SJCRH30 (cell line): Measurements from ENCODE around the gene PIGT. TPM values are rescaled to one million over a fixed set of nuclear protein-coding genes. Genes with fewer than 3 reads are reported as not detected.

Experiments
- DNase-seq, 2 experiments: peaks; one replicate each; pipeline ENCODE4 v3.0.0-alpha.2; 2015 to 2020
- H3K27ac ChIP-seq: fragments of 250-450 bp; sonication (Bioruptor Pico); 2 replicates; pipeline ENCODE4 v1.5.1; 2020; ENCODE audit warnings: mild to moderate bottlenecking, moderate library complexity
- H3K27me3 ChIP-seq: fragments of 250-450 bp; sonication (Bioruptor Pico); 2 replicates; pipeline ENCODE4 v1.5.1; 2020; ENCODE audit warnings: mild to moderate bottlenecking, moderate library complexity
- H3K36me3 ChIP-seq: fragments of 250-450 bp; sonication (Bioruptor Pico); 2 replicates; pipeline ENCODE4 v1.5.1; 2020; ENCODE audit warnings: mild to moderate bottlenecking, moderate library complexity
- H3K4me1 ChIP-seq: fragments of 250-450 bp; sonication (Bioruptor Pico); 2 replicates; pipeline ENCODE4 v1.5.1; 2020; ENCODE audit warnings: mild to moderate bottlenecking, moderate library complexity
- H3K4me3 ChIP-seq: fragments of 250-450 bp; sonication (Bioruptor Pico); 2 replicates; pipeline ENCODE4 v1.5.1; 2020; ENCODE audit warnings: mild to moderate bottlenecking, moderate library complexity
- H3K9me3 ChIP-seq: fragments of 250-450 bp; sonication (Bioruptor Pico); replicated peaks from 2 replicates; pipeline ENCODE4 v1.5.1; 2020; ENCODE audit warnings: mild to moderate bottlenecking, moderate library complexity
- total RNA-seq: library from RNA; depleted of rRNA; stranded (reverse); fragments of >200 nt; shearing (Covaris generic); gene quantifications from 2 replicates; pipeline ENCODE4 v1.2.3, GENCODE V29; 2014

PIGT gene
- total RNA-seq, 1 experiment from 2014 or later, result 110 TPM

GRCh38 chr20:45427236-45428149, 11.6 kb downstream of the PIGT start:
- H3K36me3 ChIP-seq, result peaks cover 26% of the 10 kb centered on the region
- no peak for DNase-seq
- H3K9me3 ChIP-seq, result no peaks in the 10 kb centered on the region
- H3K4me3 ChIP-seq, result no peak overlapping the region
- 0 out of 2 replicates have a peak, but pooled peaks cover 2% of the 10 kb centered on the region for H3K4me1 ChIP-seq
- no peak overlapping the region for H3K27ac ChIP-seq
- H3K27me3 ChIP-seq, result no peaks in the 10 kb centered on the region

GRCh38 chr20:45429618-45430017, 13.7 kb downstream of the PIGT start:
- no peaks in the 10 kb centered on the region for H3K27me3 ChIP-seq
- 0 out of 2 replicates have a peak, but pooled peaks cover 2% of the 10 kb centered on the region for H3K4me1 ChIP-seq
- H3K9me3 ChIP-seq, result no peaks in the 10 kb centered on the region
- peaks cover 8% of the 10 kb centered on the region; the same call in 1 of the 2 replicates for H3K36me3 ChIP-seq
- H3K4me3 ChIP-seq, result no peak overlapping the region
- DNase-seq, result peak; percentile 34 to 65
- no peak overlapping the region for H3K27ac ChIP-seq

GRCh38 chr20:45432294-45432693, 16.4 kb downstream of the PIGT start:
- DNase-seq, result no peak

GRCh38 chr20:45433316-45433715, 17.4 kb downstream of the PIGT start:
- no peaks in the 10 kb centered on the region for H3K27me3 ChIP-seq
- H3K4me1 ChIP-seq, result 0 out of 2 replicates have a peak, but pooled peaks cover 2% of the 10 kb centered on the region
- no peak overlapping the region for H3K4me3 ChIP-seq
- no peaks in the 10 kb centered on the region for H3K9me3 ChIP-seq
- H3K27ac ChIP-seq, result no peak overlapping the region
- peak; percentile 34 to 48 for DNase-seq
- no peaks in the 10 kb centered on the region for H3K36me3 ChIP-seq

More at GRCh38 chr20:45432294-45432693, 16.4 kb downstream of the PIGT start:
- no peaks in the 10 kb centered on the region for H3K27me3 ChIP-seq
- no peak overlapping the region for H3K4me3 ChIP-seq
- H3K27ac ChIP-seq, result no peak overlapping the region
- H3K4me1 ChIP-seq, result 0 out of 2 replicates have a peak, but pooled peaks cover 2% of the 10 kb centered on the region
- H3K36me3 ChIP-seq, result peaks cover 3% of the 10 kb centered on the region; the same call in 1 of the 2 replicates
- H3K9me3 ChIP-seq, result no peaks in the 10 kb centered on the region

GRCh38 chr20:45433976-45434375, 18.0 kb downstream of the PIGT start:
- Histone ChIP-seq H3K27ac (no peak overlapping the region), H3K27me3 (no peaks in the 10 kb centered on the region), H3K4me1 (0 out of 2 replicates have a peak, but pooled peaks cover 2% of the 10 kb centered on the region), H3K36me3 (no peaks in the 10 kb centered on the region), H3K4me3 (no peak overlapping the region), H3K9me3 (no peaks in the 10 kb centered on the region)
- DNase-seq, result no peak

- H3K4me1 ChIP-seq, result no peaks in the 10 kb centered on the region
- H3K27ac ChIP-seq, result no peak overlapping the region
- DNase-seq, result peak; percentile 94 to 97
Observed at GRCh38 chr20:45436732-45437485, 21.0 kb downstream of the PIGT start.

GRCh38 chr20:45440424-45440823, 24.5 kb downstream of the PIGT start:
- Histone ChIP-seq H3K27ac (no peak overlapping the region), H3K4me1 (no peaks in the 10 kb centered on the region), H3K9me3 (no peaks in the 10 kb centered on the region), H3K4me3 (no peak overlapping the region), H3K27me3 (peaks cover 18% of the 10 kb centered on the region), H3K36me3 (no peaks in the 10 kb centered on the region)
- DNase-seq, result no peak

More at GRCh38 chr20:45436732-45437485, 21.0 kb downstream of the PIGT start:
- H3K27me3 ChIP-seq, result peaks cover 1% of the 10 kb centered on the region
- no peaks in the 10 kb centered on the region for H3K36me3 ChIP-seq
- no peaks in the 10 kb centered on the region for H3K9me3 ChIP-seq
- H3K4me3 ChIP-seq, result peak overlapping the region; percentile 54

- H3K36me3 ChIP-seq, result no peaks in the 10 kb centered on the region
- H3K4me3 ChIP-seq, result no peak overlapping the region
- no peak for DNase-seq
- peaks cover 21% of the 10 kb centered on the region for H3K27me3 ChIP-seq
- H3K9me3 ChIP-seq, result no peaks in the 10 kb centered on the region
- H3K4me1 ChIP-seq, result no peaks in the 10 kb centered on the region
- no peak overlapping the region for H3K27ac ChIP-seq
Observed at GRCh38 chr20:45440891-45441685, 25.1 kb downstream of the PIGT start.

- Histone ChIP-seq H3K4me3 (no peak overlapping the region), H3K27me3 (peaks cover 21% of the 10 kb centered on the region), H3K36me3 (no peaks in the 10 kb centered on the region), H3K27ac (no peak overlapping the region), H3K9me3 (no peaks in the 10 kb centered on the region), H3K4me1 (no peaks in the 10 kb centered on the region)
- DNase-seq, result no peak
Observed at GRCh38 chr20:45441746-45442145, 25.8 kb downstream of the PIGT start.

GRCh38 chr20:45444050-45444449, 28.1 kb downstream of the PIGT start:
- no peak for DNase-seq
- Histone ChIP-seq H3K27me3 (peaks cover 30% of the 10 kb centered on the region), H3K27ac (no peak overlapping the region), H3K9me3 (no peaks in the 10 kb centered on the region), H3K4me1 (no peaks in the 10 kb centered on the region), H3K36me3 (no peaks in the 10 kb centered on the region), H3K4me3 (no peak overlapping the region)

- no peak overlapping the region for H3K4me3 ChIP-seq
- H3K27me3 ChIP-seq, result peaks cover 30% of the 10 kb centered on the region
- H3K4me1 ChIP-seq, result no peaks in the 10 kb centered on the region
- no peaks in the 10 kb centered on the region for H3K36me3 ChIP-seq
- H3K9me3 ChIP-seq, result no peaks in the 10 kb centered on the region
- H3K27ac ChIP-seq, result no peak overlapping the region
- peak; percentile 38 to 68 for DNase-seq
Observed at GRCh38 chr20:45445805-45446562, 30.0 kb downstream of the PIGT start.

- Histone ChIP-seq H3K9me3 (no peaks in the 10 kb centered on the region), H3K36me3 (no peaks in the 10 kb centered on the region), H3K27me3 (peaks cover 20% of the 10 kb centered on the region), H3K4me3 (no peak overlapping the region), H3K4me1 (no peaks in the 10 kb centered on the region), H3K27ac (no peak overlapping the region)
- no peak for DNase-seq
Observed at GRCh38 chr20:45448270-45448669, 32.3 kb downstream of the PIGT start.

GRCh38 chr20:45449528-45449927, 33.6 kb downstream of the PIGT start:
- H3K36me3 ChIP-seq, result no peaks in the 10 kb centered on the region
- H3K9me3 ChIP-seq, result no peaks in the 10 kb centered on the region
- no peak overlapping the region for H3K4me3 ChIP-seq
- no peaks in the 10 kb centered on the region for H3K4me1 ChIP-seq
- peaks cover 17% of the 10 kb centered on the region for H3K27me3 ChIP-seq
- DNase-seq, result no peak
- H3K27ac ChIP-seq, result no peak overlapping the region
